ENCODE data around the gene ARHGEF40.

- TF ChIP-seq CTCF (IDR thresholded peaks at IDR 0.05; ENCODE audit: borderline replicate concordance, extremely low read depth, low read length, poor library complexity, severe bottlenecking) (no peak), EZH2 (IDR thresholded peaks at IDR 0.05; ENCODE audit: borderline replicate concordance, low read depth, low read length, severe bottlenecking) (no peak)
Measured at GRCh38 chr14:21061347-21061668, 8.8 kb upstream of the ARHGEF40 start.
